ENCODE results near the gene PSMB8. TPM values are rescaled to one million over a fixed set of nuclear protein-coding genes. Genes with fewer than 3 reads are reported as not detected.
A peak's percentile ranks its signal among the peaks of the same experiment; 100 is the strongest.

PSMB8 gene
- total RNA-seq, 1 experiment from 2014 or later, result 13.8 TPM

DNA sequence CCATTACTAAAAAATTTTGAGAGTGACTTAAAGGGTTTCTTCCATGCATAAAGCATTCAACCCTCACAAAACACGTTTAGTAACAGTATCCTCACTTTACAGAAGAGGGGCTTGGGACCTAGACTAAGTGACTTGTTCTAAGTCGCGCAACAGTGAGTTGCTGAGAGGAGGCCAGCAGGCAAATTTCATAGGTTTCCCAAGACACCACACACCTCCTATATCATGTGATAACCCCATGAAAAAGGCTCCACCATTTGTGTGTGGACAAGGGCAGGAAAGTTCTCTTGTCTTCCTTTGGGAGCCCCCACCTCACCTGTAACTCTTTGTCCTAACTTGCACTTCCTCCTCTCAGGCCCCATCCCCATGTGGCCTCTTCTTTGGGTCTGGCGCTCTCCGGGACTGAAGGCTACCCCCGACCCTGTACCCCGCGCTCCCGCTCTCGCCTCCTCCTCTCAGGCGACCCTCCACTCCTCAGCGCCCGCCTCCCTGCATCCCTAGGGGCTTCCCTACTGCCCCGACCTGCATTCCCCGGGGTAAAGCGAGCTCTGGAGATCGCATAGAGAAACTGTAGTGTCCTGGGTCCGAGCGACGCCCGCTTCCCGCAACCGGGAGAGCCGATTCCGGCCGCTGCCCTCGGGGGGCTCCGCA, 392 bp downstream of the PSMB8 start:
- ATAC-seq (peak; percentile 5), DNase-seq (ENCODE audit: low spot score) (peak; percentile 54)
- Mint-ChIP-seq H3K4me3 (peak overlapping the region; percentile 95), H3K4me1 (peaks cover 17% of the 10 kb centered on the region), H3K27me3 (ENCODE audit: low read depth) (peaks cover 90% of the 10 kb centered on the region), H3K9me3 (no peaks in the 10 kb centered on the region), H3K27ac (0 out of 2 replicates have a peak overlapping the region, but pooled peaks have one; percentile 54), H3K36me3 (peaks cover 19% of the 10 kb centered on the region)
- TF ChIP-seq JUN (CRISPR knock-in tag; IDR thresholded peaks at IDR 0.05), result no peak
- TF ChIP-seq, protein P1, sequence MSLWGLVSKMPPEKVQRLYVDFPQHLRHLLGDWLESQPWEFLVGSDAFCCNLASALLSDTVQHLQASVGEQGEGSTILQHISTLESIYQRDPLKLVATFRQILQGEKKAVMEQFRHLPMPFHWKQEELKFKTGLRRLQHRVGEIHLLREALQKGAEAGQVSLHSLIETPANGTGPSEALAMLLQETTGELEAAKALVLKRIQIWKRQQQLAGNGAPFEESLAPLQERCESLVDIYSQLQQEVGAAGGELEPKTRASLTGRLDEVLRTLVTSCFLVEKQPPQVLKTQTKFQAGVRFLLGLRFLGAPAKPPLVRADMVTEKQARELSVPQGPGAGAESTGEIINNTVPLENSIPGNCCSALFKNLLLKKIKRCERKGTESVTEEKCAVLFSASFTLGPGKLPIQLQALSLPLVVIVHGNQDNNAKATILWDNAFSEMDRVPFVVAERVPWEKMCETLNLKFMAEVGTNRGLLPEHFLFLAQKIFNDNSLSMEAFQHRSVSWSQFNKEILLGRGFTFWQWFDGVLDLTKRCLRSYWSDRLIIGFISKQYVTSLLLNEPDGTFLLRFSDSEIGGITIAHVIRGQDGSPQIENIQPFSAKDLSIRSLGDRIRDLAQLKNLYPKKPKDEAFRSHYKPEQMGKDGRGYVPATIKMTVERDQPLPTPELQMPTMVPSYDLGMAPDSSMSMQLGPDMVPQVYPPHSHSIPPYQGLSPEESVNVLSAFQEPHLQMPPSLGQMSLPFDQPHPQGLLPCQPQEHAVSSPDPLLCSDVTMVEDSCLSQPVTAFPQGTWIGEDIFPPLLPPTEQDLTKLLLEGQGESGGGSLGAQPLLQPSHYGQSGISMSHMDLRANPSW (CRISPR knock-in tag; conservative IDR thresholded peaks at IDR 0.05; ENCODE audit: low read depth), result no peak
- no peak for TF ChIP-seq RELA (CRISPR knock-in tag; IDR thresholded peaks at IDR 0.05; ENCODE audit: borderline replicate concordance)
- TF ChIP-seq RORB (CRISPR knock-in tag; IDR thresholded peaks at IDR 0.05), result no peak
- no peak for TF ChIP-seq HMGA2 (CRISPR knock-in tag; IDR thresholded peaks at IDR 0.05)
- TF ChIP-seq GABPB1 (CRISPR knock-in tag; IDR thresholded peaks at IDR 0.05), result no peak
- no peak for TF ChIP-seq NR3C1 (CRISPR knock-in tag; conservative IDR thresholded peaks at IDR 0.05; ENCODE audit: low read depth)
- no peak for TF ChIP-seq MLX (CRISPR knock-in tag; IDR thresholded peaks at IDR 0.05)
- TF ChIP-seq NFATC4 (CRISPR knock-in tag; IDR thresholded peaks at IDR 0.05), result no peak
- no peak for TF ChIP-seq OVOL2 (CRISPR knock-in tag; IDR thresholded peaks at IDR 0.05; ENCODE audit: borderline replicate concordance)
- no peak for TF ChIP-seq ZNF317 (CRISPR knock-in tag; IDR thresholded peaks at IDR 0.05; ENCODE audit: borderline replicate concordance, low read depth)
- no peak for TF ChIP-seq NFYB (CRISPR knock-in tag; conservative IDR thresholded peaks at IDR 0.05; ENCODE audit: low read depth)
- ChIA-PET CTCF (interaction anchor here (1.1 to 2.8 kb wide), 2 partner anchors 11 to 109 kb away, joined by 4 to 53 read pairs; partner anchors contain the start of genes HLA-DMA, PSMB9 and TAP1), POLR2A (interaction anchor here (0.7 to 2.6 kb wide), 4 partner anchors 11 to 128 kb away, joined by 3 to 28 read pairs (median 10); partner anchors contain the start of genes PSMB9 and TAP1)

DNA sequence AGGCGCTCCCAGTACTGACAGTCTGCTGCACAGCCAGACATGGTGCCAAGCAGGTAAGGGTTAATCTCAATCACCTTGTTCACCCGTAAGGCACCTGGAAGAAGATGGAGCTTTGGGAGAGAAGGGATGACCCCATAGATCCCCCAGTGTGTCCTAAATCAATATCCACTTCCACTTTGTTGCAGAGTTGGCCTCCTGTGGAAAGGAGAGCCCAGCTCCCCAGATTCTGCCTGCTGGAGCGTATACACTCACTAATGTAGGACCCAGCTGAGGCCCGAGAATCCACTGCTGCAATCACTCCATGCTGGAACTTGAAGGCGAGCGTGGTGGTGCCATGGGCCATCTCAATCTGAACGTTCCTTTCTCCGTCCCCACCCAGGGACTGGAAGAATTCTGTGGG, 1.2 kb downstream of the PSMB8 start:
- ChIA-PET POLR2A (interaction anchor here (1.3 kb wide), 1 partner anchor 26 kb away, joined by 3 read pairs; no protein-coding TSS in a partner anchor), CTCF (interaction anchor here (0.9 to 1.6 kb wide), 2 partner anchors 11 to 25 kb away, joined by 3 to 4 read pairs; partner anchors contain the start of genes PSMB9 and TAP1)
- Mint-ChIP-seq H3K4me3 (peak overlapping the region; percentile 95), H3K36me3 (peaks cover 19% of the 10 kb centered on the region), H3K9me3 (no peaks in the 10 kb centered on the region), H3K27ac (no peak overlapping the region), H3K4me1 (peaks cover 17% of the 10 kb centered on the region), H3K27me3 (ENCODE audit: low read depth) (peaks cover 84% of the 10 kb centered on the region)
- ATAC-seq (no peak), DNase-seq (ENCODE audit: low spot score) (no peak)
- TF ChIP-seq, protein P2, sequence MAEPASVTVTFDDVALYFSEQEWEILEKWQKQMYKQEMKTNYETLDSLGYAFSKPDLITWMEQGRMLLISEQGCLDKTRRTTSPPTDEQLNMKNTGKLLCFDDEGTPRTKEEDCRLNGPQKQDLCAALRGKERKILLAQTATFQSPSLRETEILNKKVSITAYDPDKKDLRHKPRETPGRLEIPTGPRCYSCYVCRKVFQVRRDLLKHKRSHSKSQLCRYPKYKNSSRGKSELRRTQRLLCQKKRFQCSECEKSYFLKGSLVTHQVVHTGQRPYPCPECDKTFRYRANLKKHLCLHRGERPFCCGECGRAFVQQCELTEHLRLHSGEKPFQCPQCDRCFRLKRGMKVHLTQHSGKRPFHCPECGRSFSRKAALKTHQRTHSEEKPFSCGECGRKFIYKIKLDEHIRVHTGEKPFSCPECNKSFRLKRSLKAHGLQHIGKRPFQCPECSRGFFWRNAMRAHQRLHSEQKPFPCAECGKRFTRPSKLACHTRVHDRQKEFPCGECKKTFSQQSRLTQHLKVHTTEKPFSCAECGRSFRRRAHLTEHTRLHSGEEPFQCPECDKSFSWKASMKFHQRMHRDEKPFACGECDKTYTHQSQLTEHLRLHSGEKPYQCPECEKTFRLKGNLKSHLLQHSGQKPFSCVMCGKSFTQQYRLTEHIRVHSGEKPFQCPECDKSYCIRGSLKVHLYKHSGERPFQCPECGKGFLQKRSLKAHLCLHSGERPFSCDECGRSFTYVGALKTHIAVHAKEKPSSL (CRISPR knock-in tag; conservative IDR thresholded peaks at IDR 0.05), result no peak
- TF ChIP-seq NFE2L1 (CRISPR knock-in tag; IDR thresholded peaks at IDR 0.05), result no peak
- TF ChIP-seq JUN (CRISPR knock-in tag; IDR thresholded peaks at IDR 0.05), result no peak
- TF ChIP-seq, protein P3, sequence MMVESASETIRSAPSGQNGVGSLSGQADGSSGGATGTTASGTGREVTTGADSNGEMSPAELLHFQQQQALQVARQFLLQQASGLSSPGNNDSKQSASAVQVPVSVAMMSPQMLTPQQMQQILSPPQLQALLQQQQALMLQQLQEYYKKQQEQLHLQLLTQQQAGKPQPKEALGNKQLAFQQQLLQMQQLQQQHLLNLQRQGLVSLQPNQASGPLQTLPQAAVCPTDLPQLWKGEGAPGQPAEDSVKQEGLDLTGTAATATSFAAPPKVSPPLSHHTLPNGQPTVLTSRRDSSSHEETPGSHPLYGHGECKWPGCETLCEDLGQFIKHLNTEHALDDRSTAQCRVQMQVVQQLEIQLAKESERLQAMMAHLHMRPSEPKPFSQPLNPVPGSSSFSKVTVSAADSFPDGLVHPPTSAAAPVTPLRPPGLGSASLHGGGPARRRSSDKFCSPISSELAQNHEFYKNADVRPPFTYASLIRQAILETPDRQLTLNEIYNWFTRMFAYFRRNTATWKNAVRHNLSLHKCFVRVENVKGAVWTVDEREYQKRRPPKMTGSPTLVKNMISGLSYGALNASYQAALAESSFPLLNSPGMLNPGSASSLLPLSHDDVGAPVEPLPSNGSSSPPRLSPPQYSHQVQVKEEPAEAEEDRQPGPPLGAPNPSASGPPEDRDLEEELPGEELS (CRISPR knock-in tag; IDR thresholded peaks at IDR 0.05), result no peak
- no peak for TF ChIP-seq PRRX2 (CRISPR knock-in tag; IDR thresholded peaks at IDR 0.05)
- no peak for TF ChIP-seq MXD4 (CRISPR knock-in tag; IDR thresholded peaks at IDR 0.05; ENCODE audit: borderline replicate concordance)
- no peak for TF ChIP-seq ZNF281 (CRISPR knock-in tag; IDR thresholded peaks at IDR 0.05)
- no peak for TF ChIP-seq ZBTB21 (CRISPR knock-in tag; IDR thresholded peaks at IDR 0.05; ENCODE audit: borderline replicate concordance)
- TF ChIP-seq, protein P1 (CRISPR knock-in tag; conservative IDR thresholded peaks at IDR 0.05; ENCODE audit: low read depth), result no peak
